OCI-LY3 (cell line): ENCODE data around the gene DDX6.

Experiments used
- CTCF ChIP-seq: fragments of 200-600, 300-600 bp; sonication (generic); IDR thresholded peaks from 2 replicates; pipeline ENCODE4 v1.5.1; 2014; ENCODE audit warnings: antibody characterized with exemption, low read length, low read depth
- EZH2phosphoT487 ChIP-seq: fragments of 200-600 bp; shearing (Covaris generic); IDR thresholded peaks from 2 replicates; pipeline ENCODE4 v1.6.1; 2018; ENCODE audit warnings: antibody characterized with exemption, mixed run types, low read depth

GRCh38 chr11:118818130-118818529 is 27.2 kb upstream of the DDX6 start:
- TF ChIP-seq CTCF (no peak), EZH2phosphoT487 (no peak)
